Measurements from ENCODE around the gene ZNF155. TPM values are rescaled to one million over a fixed set of nuclear protein-coding genes. Genes with fewer than 3 reads are reported as not detected.
A peak's percentile ranks its signal among the peaks of the same experiment; 100 is the strongest.

The ZNF155 gene
- polyA plus RNA-seq, 3 donors, result 1.2 to 3.0 (median 1.4) TPM

DNA sequence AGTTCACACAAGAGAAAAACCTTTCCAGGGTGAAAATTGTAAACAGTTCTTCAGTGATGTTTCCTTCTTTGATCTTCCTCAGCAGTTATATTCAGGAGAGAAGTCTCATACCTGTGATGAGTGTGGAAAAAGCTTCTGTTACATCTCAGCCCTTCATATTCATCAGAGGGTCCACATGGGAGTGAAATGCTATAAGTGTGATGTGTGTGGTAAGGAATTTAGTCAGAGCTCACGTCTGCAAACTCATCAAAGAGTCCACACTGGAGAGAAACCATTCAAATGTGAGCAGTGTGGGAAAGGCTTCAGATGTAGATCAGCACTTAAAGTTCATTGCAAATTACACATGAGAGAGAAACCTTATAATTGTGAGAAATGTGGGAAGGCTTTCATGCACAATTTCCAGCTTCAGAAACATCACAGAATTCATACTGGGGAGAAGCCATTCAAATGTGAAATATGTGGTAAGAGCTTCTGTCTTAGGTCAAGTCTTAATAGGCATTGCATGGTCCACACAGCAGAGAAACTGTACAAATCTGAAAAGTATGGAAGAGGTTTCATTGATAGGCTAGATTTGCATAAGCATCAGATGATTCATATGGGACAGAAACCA lies 48.1 kb downstream of the ZNF155 start:
- H2AFZ ChIP-seq (ENCODE audit: insufficient read depth, low read depth, low read length, poor library complexity, severe bottlenecking), result no peak overlapping the region
- H3K4me1 ChIP-seq (ENCODE audit: control insufficient read depth in 1 of 2, insufficient read depth in 2 of 2, low read length in 2 of 2), result no peaks in the 10 kb centered on the region
- intact Hi-C loops (cut with micrococcal nuclease), result no loop called here
- peaks cover 48 to 89% (median 75%) of the 10 kb centered on the region in 7 donors for H3K9me3 Mint-ChIP-seq
- peaks cover 38 to 56% of the 10 kb centered on the region in 2 donors for H3K36me3 ChIP-seq (replicated peaks in 1 of 2; ENCODE audit: control insufficient read depth in 1 of 2, insufficient read depth in 2 of 2, low read length in 2 of 2)
- TF ChIP-seq, protein P1, sequence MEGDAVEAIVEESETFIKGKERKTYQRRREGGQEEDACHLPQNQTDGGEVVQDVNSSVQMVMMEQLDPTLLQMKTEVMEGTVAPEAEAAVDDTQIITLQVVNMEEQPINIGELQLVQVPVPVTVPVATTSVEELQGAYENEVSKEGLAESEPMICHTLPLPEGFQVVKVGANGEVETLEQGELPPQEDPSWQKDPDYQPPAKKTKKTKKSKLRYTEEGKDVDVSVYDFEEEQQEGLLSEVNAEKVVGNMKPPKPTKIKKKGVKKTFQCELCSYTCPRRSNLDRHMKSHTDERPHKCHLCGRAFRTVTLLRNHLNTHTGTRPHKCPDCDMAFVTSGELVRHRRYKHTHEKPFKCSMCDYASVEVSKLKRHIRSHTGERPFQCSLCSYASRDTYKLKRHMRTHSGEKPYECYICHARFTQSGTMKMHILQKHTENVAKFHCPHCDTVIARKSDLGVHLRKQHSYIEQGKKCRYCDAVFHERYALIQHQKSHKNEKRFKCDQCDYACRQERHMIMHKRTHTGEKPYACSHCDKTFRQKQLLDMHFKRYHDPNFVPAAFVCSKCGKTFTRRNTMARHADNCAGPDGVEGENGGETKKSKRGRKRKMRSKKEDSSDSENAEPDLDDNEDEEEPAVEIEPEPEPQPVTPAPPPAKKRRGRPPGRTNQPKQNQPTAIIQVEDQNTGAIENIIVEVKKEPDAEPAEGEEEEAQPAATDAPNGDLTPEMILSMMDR (IDR thresholded peaks at IDR 0.05), result no peak
- no peak overlapping the region for H3K4me2 ChIP-seq (replicated peaks; ENCODE audit: extremely low read depth, low read length, poor library complexity, severe bottlenecking)
- H3K27ac Mint-ChIP-seq, result no peak overlapping the region
- no peak overlapping the region for H3K4me3 Mint-ChIP-seq
- peaks cover 0 to 4% (median 2%) of the 10 kb centered on the region in 3 donors for H3K27me3 Mint-ChIP-seq (ENCODE audit: low read depth in 3 of 3)
- WGBS (ENCODE audit: insufficient coverage), result no CpG with 5 or more reads among the region's 1 CpG
- no peaks in the 10 kb centered on the region for H3K4me1 Mint-ChIP-seq
- no peaks in the 10 kb centered on the region for H4K20me1 ChIP-seq (ENCODE audit: insufficient read depth, low read length)
- H3K9ac ChIP-seq (ENCODE audit: insufficient read depth, low read length, poor library complexity, severe bottlenecking), result no peak overlapping the region
- H3K9me3 ChIP-seq (replicated peaks in 1 of 2; ENCODE audit: control insufficient read depth in 1 of 2, insufficient read depth in 1 of 2, low read length in 2 of 2), result peaks cover 62 to 99% of the 10 kb centered on the region in 2 donors
- H3K36me3 Mint-ChIP-seq, result peaks cover 42 to 51% of the 10 kb centered on the region in 2 donors
- no peaks in the 10 kb centered on the region for H3K79me2 ChIP-seq (ENCODE audit: insufficient read depth, low read length)
- no peaks in the 10 kb centered on the region for H3K27me3 ChIP-seq (ENCODE audit: control insufficient read depth in 2 of 2, insufficient read depth in 2 of 2, low read length in 2 of 2)
- DNase-seq, result no peak
- H3K27ac ChIP-seq (ENCODE audit: low read depth in 1 of 2, low read length in 2 of 2), result no peak overlapping the region
- H3K4me3 ChIP-seq (replicated peaks in 1 of 3; ENCODE audit: low read depth in 2 of 3, low read length in 3 of 3), result peak overlapping the region in 1 of 3 experiments; percentile 40

DNA sequence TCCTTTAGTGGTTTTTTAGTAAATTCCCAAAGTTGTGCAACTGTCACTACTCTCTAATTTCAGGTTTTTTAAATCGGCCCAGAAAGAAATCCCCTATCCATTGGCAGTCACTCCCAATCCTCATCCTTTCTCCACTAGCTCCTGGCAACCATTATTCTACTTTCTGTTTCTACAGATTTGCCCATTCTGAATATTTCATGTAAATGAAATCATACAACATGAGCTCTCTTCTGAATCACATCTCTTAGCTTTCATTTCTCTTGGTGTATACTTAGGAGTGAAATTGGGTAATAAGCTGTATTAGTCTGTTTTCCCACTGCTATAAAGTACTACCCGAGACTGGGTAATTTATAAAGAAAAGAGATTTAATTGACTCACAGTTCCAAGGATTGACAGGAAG lies 58.2 kb downstream of the ZNF155 start:
- Histone ChIP-seq H2AFZ (ENCODE audit: insufficient read depth, low read depth, low read length, poor library complexity, severe bottlenecking) (no peak overlapping the region), H3K4me1 (ENCODE audit: control insufficient read depth in 1 of 2, insufficient read depth in 2 of 2, low read length in 2 of 2) (no peaks in the 10 kb centered on the region), H3K9ac (ENCODE audit: insufficient read depth, low read length, poor library complexity, severe bottlenecking) (no peak overlapping the region), H4K20me1 (ENCODE audit: insufficient read depth, low read length) (no peaks in the 10 kb centered on the region), H3K4me2 (replicated peaks; ENCODE audit: extremely low read depth, low read length, poor library complexity, severe bottlenecking) (no peak overlapping the region), H3K9me3 (replicated peaks in 1 of 2; ENCODE audit: control insufficient read depth in 1 of 2, insufficient read depth in 1 of 2, low read length in 2 of 2) (peaks cover 9 to 47% of the 10 kb centered on the region in 2 donors), H3K27me3 (ENCODE audit: control insufficient read depth in 2 of 2, insufficient read depth in 2 of 2, low read length in 2 of 2) (no peaks in the 10 kb centered on the region), H3K27ac (ENCODE audit: low read depth in 1 of 2, low read length in 2 of 2) (no peak overlapping the region), H3K79me2 (ENCODE audit: insufficient read depth, low read length) (no peaks in the 10 kb centered on the region), H3K36me3 (replicated peaks in 1 of 2; ENCODE audit: control insufficient read depth in 1 of 2, insufficient read depth in 2 of 2, low read length in 2 of 2) (no peaks in the 10 kb centered on the region), H3K4me3 (replicated peaks in 1 of 3; ENCODE audit: low read depth in 2 of 3, low read length in 3 of 3) (no peak overlapping the region)
- TF ChIP-seq, protein P1 (IDR thresholded peaks at IDR 0.05), result no peak
- no peak overlapping the region for H3K4me3 Mint-ChIP-seq
- intact Hi-C loops (cut with micrococcal nuclease), result no loop called here
- H3K9me3 Mint-ChIP-seq, result peaks cover 17 to 40% (median 32%) of the 10 kb centered on the region in 7 donors
- no peak overlapping the region for H3K27ac Mint-ChIP-seq
- H3K36me3 Mint-ChIP-seq, result no peaks in the 10 kb centered on the region
- H3K4me1 Mint-ChIP-seq, result no peaks in the 10 kb centered on the region
- 100% methylated on average over 1 of the region's 2 CpGs for WGBS (ENCODE audit: insufficient coverage)
- H3K27me3 Mint-ChIP-seq (ENCODE audit: low read depth in 3 of 3), result peaks cover 0 to 6% (median 3%) of the 10 kb centered on the region in 3 donors
- no peak for DNase-seq

Small RNA genes lying within 50 kb of the gene (small RNA-seq; reads per million reads assigned to genes)
- not detected for gene AC006213.5 (ENCODE audit: insufficient read length, low read depth)

Other genes with a start within 250 kb of the ZNF155 start
- gene SMG9, start 229.2 kb upstream of the ZNF155 start, polyA plus RNA-seq, result 10 to 100 TPM in 1 of 3 donors, 1 to 10 TPM in 2; 1.3 to 26.1 (median 2.4) TPM
- 10 to 100 TPM; 12.9 to 70.4 (median 17.1) TPM for gene KCNN4, start 203.2 kb upstream of the ZNF155 start, polyA plus RNA-seq
- under 1 TPM; 0.19 to 0.39 (median 0.24) TPM for gene LYPD5, start 181.7 kb upstream of the ZNF155 start, polyA plus RNA-seq
- gene ZNF283, start 156.9 kb upstream of the ZNF155 start, polyA plus RNA-seq, result 1 to 10 TPM in 2 of 3 donors, under 1 TPM in 1; 0.80 to 2.5 (median 2.0) TPM
- under 1 TPM in 1 of 3 donors, not detected in 2; 0.44 TPM for gene ZNF404, start 100.2 kb upstream of the ZNF155 start, polyA plus RNA-seq
- gene ZNF45, start 48.9 kb upstream of the ZNF155 start, polyA plus RNA-seq, result 1 to 10 TPM; 2.1 to 6.3 (median 6.0) TPM
- under 1 TPM in 2 of 3 donors, not detected in 1; 0.13 to 0.29 TPM for gene ZNF221, start 33.0 kb upstream of the ZNF155 start, polyA plus RNA-seq
- gene ZNF230, start 18.8 kb downstream of the ZNF155 start, polyA plus RNA-seq, result 1 to 10 TPM; 1.0 to 3.9 (median 1.3) TPM
- gene ZNF222, start 41.2 kb downstream of the ZNF155 start, polyA plus RNA-seq, result 1 to 10 TPM; 1.0 to 1.5 (median 1.1) TPM
- 1 to 10 TPM; 1.1 to 2.0 (median 1.2) TPM for gene ZNF223, start 67.8 kb downstream of the ZNF155 start, polyA plus RNA-seq
- 1 to 10 TPM in 1 of 3 donors, under 1 TPM in 2; 0.04 to 1.3 (median 0.13) TPM for gene ZNF284, start 88.0 kb downstream of the ZNF155 start, polyA plus RNA-seq
- gene ZNF224, start 110.2 kb downstream of the ZNF155 start, polyA plus RNA-seq, result 10 to 100 TPM in 1 of 3 donors, 1 to 10 TPM in 2; 2.9 to 30.1 (median 3.5) TPM
- 1 to 10 TPM in 1 of 3 donors, under 1 TPM in 2; 0.86 to 1.1 (median 0.93) TPM for gene ZNF225, start 129.2 kb downstream of the ZNF155 start, polyA plus RNA-seq
- gene ZNF234, start 157.4 kb downstream of the ZNF155 start, polyA plus RNA-seq, result 1 to 10 TPM in 2 of 3 donors, under 1 TPM in 1; 0.73 to 2.3 (median 2.2) TPM
- 10 to 100 TPM in 2 of 3 donors, 1 to 10 TPM in 1; 9.3 to 16.6 (median 16.3) TPM for gene ZNF226, start 180.9 kb downstream of the ZNF155 start, polyA plus RNA-seq
- 1 to 10 TPM; 2.6 to 4.9 (median 3.8) TPM for gene ZNF227, start 228.3 kb downstream of the ZNF155 start, polyA plus RNA-seq

Data from CD14-positive monocyte (primary cell).